Mucosa of rectum (tissue), 2 donors: ENCODE measurements around the gene DTHD1.

Source experiments
- H3K27ac ChIP-seq, 2 donors: one replicate each; pipeline ENCODE4 v1.7.0; 2013; ENCODE audit warnings: inconsistent platforms in 2 of 2, low read depth in 2 of 2, low read length in 2 of 2
- H3K27me3 ChIP-seq, 2 donors: one replicate each; pipeline ENCODE4 v1.7.0; 2013; ENCODE audit warnings: low read length in 2 of 2; ENCODE audit not compliant: control insufficient read depth in 2 of 2, insufficient read depth in 2 of 2
- H3K36me3 ChIP-seq, 2 donors: one replicate each; pipeline ENCODE4 v1.7.0; 2013; ENCODE audit warnings: low read length in 2 of 2; ENCODE audit not compliant: control insufficient read depth in 2 of 2, insufficient read depth in 2 of 2
- H3K4me1 ChIP-seq, 2 donors: one replicate each; pipeline ENCODE4 v1.7.0; 2013; ENCODE audit warnings: low read length in 2 of 2, mild to moderate bottlenecking in 1 of 2; ENCODE audit not compliant: control insufficient read depth in 2 of 2, insufficient read depth in 2 of 2
- H3K4me3 ChIP-seq, 2 donors: one replicate each; pipeline ENCODE4 v1.7.0; 2013; ENCODE audit warnings: low read length in 2 of 2
- H3K9ac ChIP-seq, 2 donors: one replicate each; pipeline ENCODE4 v1.7.0; 2013; ENCODE audit warnings: low read length in 2 of 2, low read depth in 1 of 2, mild to moderate bottlenecking in 1 of 2
- H3K9me3 ChIP-seq, 2 donors: one replicate each; pipeline ENCODE4 v1.7.0; 2013; ENCODE audit warnings: low read length in 2 of 2; ENCODE audit not compliant: control insufficient read depth in 2 of 2
- donor health status: healthy.
- donor health status: Normal muscosa, but diverticular disease.

DTHD1 gene

DNA sequence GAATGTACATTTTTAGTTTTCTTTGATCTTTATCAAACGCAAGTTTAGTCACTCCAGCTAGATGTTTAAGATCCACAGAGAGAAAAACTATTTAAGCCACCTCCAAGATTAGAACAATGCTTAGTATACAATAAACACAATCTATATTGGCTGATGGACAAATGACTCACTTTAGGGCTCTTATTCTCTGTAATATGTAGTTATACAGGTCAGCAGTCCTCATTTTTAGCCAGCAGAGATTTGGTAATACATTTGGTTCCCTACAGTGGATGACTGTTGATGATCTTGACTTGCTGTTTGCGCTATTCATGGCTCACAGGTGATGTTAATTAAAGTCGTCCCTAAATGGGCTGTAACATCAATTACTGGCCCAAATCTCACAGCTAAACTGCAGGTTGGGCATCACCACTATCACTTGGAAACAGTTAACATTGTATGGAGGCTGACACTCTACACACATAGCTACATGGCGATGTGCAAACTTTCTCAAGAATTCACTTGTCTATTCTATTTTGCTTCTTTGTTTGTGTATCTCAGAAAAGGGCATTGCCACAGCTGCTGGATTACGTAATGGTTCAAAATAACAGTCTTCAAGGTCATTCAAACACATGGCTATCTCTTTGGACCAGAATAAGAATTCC, 11.8 kb upstream of the DTHD1 start:
- Histone ChIP-seq H3K4me1 (no peaks in the 10 kb centered on the region), H3K9ac (no peak overlapping the region), H3K27ac (no peak overlapping the region)

GRCh38 chr4:36273276-36273675, 8.1 kb upstream of the DTHD1 start:
- H3K27me3 ChIP-seq, result no peaks in the 10 kb centered on the region
- H3K4me1 ChIP-seq, result no peaks in the 10 kb centered on the region
- no peak overlapping the region for H3K27ac ChIP-seq
- no peaks in the 10 kb centered on the region for H3K36me3 ChIP-seq
- no peaks in the 10 kb centered on the region for H3K9me3 ChIP-seq
- H3K4me3 ChIP-seq, result no peak overlapping the region
- H3K9ac ChIP-seq, result no peak overlapping the region

More for the DNA sequence above, 11.8 kb upstream of the DTHD1 start:
- H3K27me3 ChIP-seq, result no peaks in the 10 kb centered on the region
- no peaks in the 10 kb centered on the region for H3K9me3 ChIP-seq
- no peaks in the 10 kb centered on the region for H3K36me3 ChIP-seq
- H3K4me3 ChIP-seq, result no peak overlapping the region

- Histone ChIP-seq H3K9me3 (no peaks in the 10 kb centered on the region), H3K36me3 (no peaks in the 10 kb centered on the region), H3K4me1 (no peaks in the 10 kb centered on the region), H3K27ac (no peak overlapping the region), H3K27me3 (no peaks in the 10 kb centered on the region), H3K4me3 (no peak overlapping the region), H3K9ac (no peak overlapping the region)
Observed at GRCh38 chr4:36274158-36274557, 7.3 kb upstream of the DTHD1 start.

- H3K27ac ChIP-seq, result no peak overlapping the region
- H3K9me3 ChIP-seq, result no peaks in the 10 kb centered on the region
- H3K4me1 ChIP-seq, result no peaks in the 10 kb centered on the region
- no peaks in the 10 kb centered on the region for H3K36me3 ChIP-seq
- no peak overlapping the region for H3K4me3 ChIP-seq
- H3K27me3 ChIP-seq, result no peaks in the 10 kb centered on the region
- H3K9ac ChIP-seq, result no peak overlapping the region
Observed at GRCh38 chr4:36277533-36277932, 3.9 kb upstream of the DTHD1 start.

- Histone ChIP-seq H3K9ac (no peak overlapping the region), H3K4me1 (no peaks in the 10 kb centered on the region), H3K27ac (no peak overlapping the region)
Observed at GRCh38 chr4:36278789-36279188, 2.6 kb upstream of the DTHD1 start.

DNA sequence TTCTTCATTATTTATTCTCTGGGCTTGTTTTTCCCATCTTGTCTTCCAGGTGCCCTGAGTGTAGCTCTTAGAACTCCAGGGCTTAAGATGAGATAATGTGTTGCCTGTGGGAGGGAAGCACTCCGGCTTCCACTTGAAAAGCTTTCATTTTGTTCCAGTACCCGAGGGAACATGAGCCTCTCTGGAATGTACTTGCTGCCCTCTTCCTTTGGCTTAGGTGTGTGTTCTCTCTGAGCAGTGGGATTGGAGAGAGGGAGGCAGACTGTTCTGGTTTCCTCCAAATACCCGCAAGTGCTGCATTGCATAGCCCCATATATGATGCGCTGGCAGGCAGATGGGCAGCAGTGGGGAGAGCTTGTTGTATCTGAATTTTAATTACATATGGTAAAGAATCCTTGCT, 861 bp upstream of the DTHD1 start:
- H3K27ac ChIP-seq, result no peak overlapping the region

More at GRCh38 chr4:36278789-36279188, 2.6 kb upstream of the DTHD1 start:
- Histone ChIP-seq H3K36me3 (no peaks in the 10 kb centered on the region), H3K9me3 (no peaks in the 10 kb centered on the region), H3K27me3 (no peaks in the 10 kb centered on the region), H3K4me3 (no peak overlapping the region)

GRCh38 chr4:36282503-36283030, 1.2 kb downstream of the DTHD1 start:
- H3K9ac ChIP-seq, result no peak overlapping the region
- H3K4me3 ChIP-seq, result no peak overlapping the region
- no peaks in the 10 kb centered on the region for H3K36me3 ChIP-seq
- no peaks in the 10 kb centered on the region for H3K27me3 ChIP-seq
- H3K27ac ChIP-seq, result no peak overlapping the region
- peaks cover 0 to 3% of the 10 kb centered on the region in 2 donors for H3K4me1 ChIP-seq
- no peaks in the 10 kb centered on the region for H3K9me3 ChIP-seq

More for the DNA sequence above, 861 bp upstream of the DTHD1 start:
- Histone ChIP-seq H3K9me3 (no peaks in the 10 kb centered on the region), H3K36me3 (no peaks in the 10 kb centered on the region), H3K4me3 (no peak overlapping the region), H3K27me3 (no peaks in the 10 kb centered on the region), H3K4me1 (no peaks in the 10 kb centered on the region), H3K9ac (no peak overlapping the region)

DNA sequence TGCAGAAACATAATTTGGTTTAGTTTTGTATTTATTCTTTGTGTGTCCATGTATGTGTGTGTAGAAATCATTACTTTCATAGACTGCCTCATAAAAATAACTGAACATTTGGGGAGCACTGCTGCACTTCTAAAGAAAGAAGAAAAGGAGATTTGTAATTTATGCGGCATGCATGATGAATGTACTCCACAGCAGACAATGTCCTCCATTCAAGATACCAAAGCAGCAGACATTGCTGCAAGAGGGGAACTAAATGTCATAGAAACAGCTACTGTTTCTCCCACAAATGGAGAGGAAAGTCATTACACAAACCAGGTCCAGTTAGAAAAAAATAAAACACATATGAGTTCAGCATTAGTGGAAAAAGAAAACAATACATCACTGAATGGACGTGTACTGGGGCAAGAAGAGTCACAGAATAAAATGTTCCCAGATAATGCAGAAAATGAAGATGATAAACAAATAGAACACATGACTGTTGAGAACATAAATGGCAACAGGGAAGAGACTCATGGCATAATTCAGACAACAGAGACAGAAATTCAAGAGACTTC, 2.6 kb downstream of the DTHD1 start:
- H3K36me3 ChIP-seq, result no peaks in the 10 kb centered on the region
- no peaks in the 10 kb centered on the region for H3K9me3 ChIP-seq
- no peak overlapping the region for H3K4me3 ChIP-seq
- H3K4me1 ChIP-seq, result peaks cover 0 to 3% of the 10 kb centered on the region in 2 donors
- no peaks in the 10 kb centered on the region for H3K27me3 ChIP-seq
- H3K27ac ChIP-seq, result no peak overlapping the region
- no peak overlapping the region for H3K9ac ChIP-seq

GRCh38 chr4:36285784-36286480, 4.5 kb downstream of the DTHD1 start:
- Histone ChIP-seq H3K36me3 (no peaks in the 10 kb centered on the region), H3K4me1 (peaks cover 3 to 7% of the 10 kb centered on the region in 2 donors), H3K27ac (peak overlapping the region; percentile 44 to 72), H3K9me3 (no peaks in the 10 kb centered on the region), H3K9ac (no peak overlapping the region), H3K27me3 (no peaks in the 10 kb centered on the region), H3K4me3 (peak overlapping the region in 1 of 2 donors; percentile 41)

DNA sequence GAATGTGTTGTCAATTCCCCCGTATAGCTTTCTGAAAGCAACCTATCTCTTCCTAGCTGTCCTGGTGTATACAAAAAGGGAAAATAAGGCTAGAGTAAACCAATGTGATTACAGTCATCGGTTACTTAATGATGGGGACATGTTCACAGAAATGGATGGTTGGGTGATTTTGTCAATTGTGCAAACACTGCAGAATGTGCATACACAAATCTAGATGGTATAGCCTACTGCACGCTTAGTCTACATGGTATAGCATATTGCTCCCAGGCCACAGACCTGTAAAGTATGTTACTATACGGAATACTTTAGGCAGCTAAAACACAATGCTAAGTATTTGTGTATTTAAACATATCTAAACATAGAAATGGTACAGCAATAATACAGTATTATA, 5.1 kb downstream of the DTHD1 start:
- H3K27me3 ChIP-seq, result no peaks in the 10 kb centered on the region
- H3K36me3 ChIP-seq, result no peaks in the 10 kb centered on the region
- peaks cover 3 to 7% of the 10 kb centered on the region in 2 donors for H3K4me1 ChIP-seq
- no peak overlapping the region for H3K9ac ChIP-seq
- no peak overlapping the region for H3K4me3 ChIP-seq
- H3K9me3 ChIP-seq, result no peaks in the 10 kb centered on the region
- H3K27ac ChIP-seq, result peak overlapping the region; percentile 44 to 54
